Hippocampal formation (tissue), 2 donors: ENCODE data around the gene GPANK1.
A peak's percentile ranks its signal among the peaks of the same experiment; 100 is the strongest.

Experiments
- DNase-seq, 2 donors: peaks; one replicate each; lab custom pipeline; 2025; lab: John Stamatoyannopoulos, UW

Gene GPANK1

GRCh38 chr6:31617010-31617409, 47.8 kb downstream of the GPANK1 start:
- DNase-seq, result no peak

- DNase-seq, result no peak
Observed at GRCh38 chr6:31615748-31616147, 49.0 kb downstream of the GPANK1 start.

- peak in 1 of 2 donors; percentile 29 for DNase-seq
Observed at GRCh38 chr6:31614684-31615578, 49.9 kb downstream of the GPANK1 start, which contains the start of gene AIF1. AIF1 (plus strand) TSS chr6:31615234; CDS start chr6:31615330, 96 bp downstream.

GRCh38 chr6:31614075-31614619, 50.6 kb downstream of the GPANK1 start:
- peak in 1 of 2 donors; percentile 11 for DNase-seq
